Measurements from ENCODE around the gene TNS3. TPM values are rescaled to one million over a fixed set of nuclear protein-coding genes. Genes with fewer than 3 reads are reported as not detected.
"Not testable (repeated sequence)": the region's sequence is repeated elsewhere in the genome, so short reads cannot be mapped to it uniquely, and the experiment has no call there.

TNS3 gene
- polyA plus RNA-seq (ENCODE audit: insufficient read length in 3 of 3) = 10 to 100 TPM; 85.9 to 94.6 (median 88.0) TPM

DNA sequence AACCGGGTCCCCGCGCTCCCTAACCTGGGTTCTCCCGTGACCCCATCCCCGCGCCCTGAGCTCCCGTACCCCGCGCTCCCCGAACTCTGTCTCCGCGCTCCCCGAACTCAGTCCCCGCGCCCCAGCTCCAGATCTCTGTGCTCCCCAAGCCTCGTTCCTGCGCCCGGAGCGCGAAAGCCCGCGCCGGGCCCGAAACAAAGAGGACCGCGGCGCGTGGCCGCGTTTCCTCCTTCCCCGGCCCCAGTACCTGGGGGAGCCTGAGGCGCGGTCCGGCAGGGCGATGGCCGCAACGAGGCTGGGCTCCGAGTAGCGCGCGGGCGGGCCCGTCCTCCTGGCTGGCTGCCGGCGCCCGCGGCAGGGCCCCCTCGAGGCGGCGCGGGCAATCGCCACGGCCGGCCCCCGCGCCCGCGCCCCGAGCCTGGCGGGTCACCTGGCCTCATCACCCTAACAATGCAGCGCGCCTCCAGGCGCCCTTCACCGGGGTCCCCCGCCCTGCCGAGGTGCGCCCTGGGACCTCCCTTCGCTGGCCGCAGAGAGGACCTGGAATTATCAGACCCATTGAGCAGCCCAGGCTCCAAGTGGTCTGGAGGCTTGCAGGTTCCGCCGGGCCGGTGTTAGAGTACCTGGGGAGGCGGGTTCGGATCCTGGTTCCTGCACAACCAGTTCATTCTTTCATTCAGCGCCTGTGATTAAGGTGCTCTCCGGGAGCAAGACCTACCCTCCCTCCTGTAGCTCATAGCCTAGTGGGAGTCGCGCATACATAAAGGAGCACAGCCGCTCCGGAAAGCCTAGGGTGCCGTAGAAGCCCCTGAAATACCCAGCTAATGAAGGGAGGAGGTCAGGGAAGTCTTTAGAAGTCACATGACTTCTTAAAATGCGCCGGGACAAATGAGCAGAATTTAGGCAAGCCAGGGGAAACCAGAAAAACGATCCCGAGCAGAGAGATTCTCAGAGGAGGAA, at the start of gene TNS3:
Gene TNS3, minus strand, starts transcription at position 308 of the 960 bp plus-strand sequence. CDS start 142,475 bp downstream, outside the sequence.
- no peak for DNase-seq (ENCODE audit: low read depth in 3 of 3, low spot score in 2 of 3)

DNA sequence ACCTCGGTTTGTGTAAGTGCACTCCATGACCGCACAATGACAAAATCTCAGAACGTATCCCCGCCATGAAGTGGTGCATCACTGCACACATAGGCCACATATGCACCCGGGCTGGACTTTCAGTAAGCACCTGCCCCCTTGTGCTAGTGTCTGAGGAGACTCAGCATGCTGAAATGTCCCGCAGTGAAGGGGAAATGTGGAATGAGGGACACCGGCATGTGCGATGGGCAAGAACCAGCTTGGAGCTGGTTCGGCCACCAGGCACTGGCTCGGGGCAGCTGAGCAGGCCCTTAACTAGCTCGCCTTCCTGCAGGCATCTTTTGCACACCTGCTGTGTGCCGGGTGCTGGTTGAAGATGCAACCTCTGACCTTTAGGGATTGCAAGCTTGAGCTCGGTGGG, 49.8 kb upstream of the TNS3 start:
- DNase-seq (ENCODE audit: low read depth in 3 of 3, low spot score in 2 of 3) = no peak

DNA sequence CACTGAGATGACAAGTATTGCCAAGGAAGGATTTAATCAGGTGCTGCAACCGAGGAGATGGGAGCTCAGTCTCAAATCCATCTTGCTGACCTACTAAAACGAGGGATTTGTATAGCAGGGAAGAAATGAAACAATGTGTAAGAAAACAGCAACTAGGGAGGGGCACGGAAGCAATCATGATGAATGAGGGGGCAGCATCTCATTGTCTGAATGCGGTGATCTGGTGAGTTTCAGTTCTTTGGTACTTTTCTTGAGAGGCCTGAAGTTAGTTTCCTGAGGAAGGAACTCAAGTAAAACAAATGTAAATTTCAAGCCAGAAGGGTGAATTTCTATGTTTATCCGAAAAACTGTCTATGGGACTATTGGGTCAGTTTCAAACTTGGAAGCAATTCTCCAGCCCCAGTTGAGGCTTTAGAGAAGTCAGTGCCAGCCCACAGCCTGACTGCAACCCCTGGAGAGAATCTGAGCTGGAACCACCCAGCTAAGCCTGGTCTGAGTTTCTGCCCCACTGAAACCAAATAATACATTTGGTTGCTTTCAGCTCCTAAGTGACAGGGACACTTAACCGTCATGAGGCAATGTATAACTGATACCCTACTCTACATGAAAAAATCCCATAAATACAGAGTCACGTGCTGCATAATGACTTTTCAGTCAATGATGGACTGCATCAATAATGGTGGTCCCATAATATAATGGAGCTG, 45.8 kb upstream of the TNS3 start:
- DNase-seq (ENCODE audit: low read depth in 3 of 3, low spot score in 2 of 3) = no peak

DNA sequence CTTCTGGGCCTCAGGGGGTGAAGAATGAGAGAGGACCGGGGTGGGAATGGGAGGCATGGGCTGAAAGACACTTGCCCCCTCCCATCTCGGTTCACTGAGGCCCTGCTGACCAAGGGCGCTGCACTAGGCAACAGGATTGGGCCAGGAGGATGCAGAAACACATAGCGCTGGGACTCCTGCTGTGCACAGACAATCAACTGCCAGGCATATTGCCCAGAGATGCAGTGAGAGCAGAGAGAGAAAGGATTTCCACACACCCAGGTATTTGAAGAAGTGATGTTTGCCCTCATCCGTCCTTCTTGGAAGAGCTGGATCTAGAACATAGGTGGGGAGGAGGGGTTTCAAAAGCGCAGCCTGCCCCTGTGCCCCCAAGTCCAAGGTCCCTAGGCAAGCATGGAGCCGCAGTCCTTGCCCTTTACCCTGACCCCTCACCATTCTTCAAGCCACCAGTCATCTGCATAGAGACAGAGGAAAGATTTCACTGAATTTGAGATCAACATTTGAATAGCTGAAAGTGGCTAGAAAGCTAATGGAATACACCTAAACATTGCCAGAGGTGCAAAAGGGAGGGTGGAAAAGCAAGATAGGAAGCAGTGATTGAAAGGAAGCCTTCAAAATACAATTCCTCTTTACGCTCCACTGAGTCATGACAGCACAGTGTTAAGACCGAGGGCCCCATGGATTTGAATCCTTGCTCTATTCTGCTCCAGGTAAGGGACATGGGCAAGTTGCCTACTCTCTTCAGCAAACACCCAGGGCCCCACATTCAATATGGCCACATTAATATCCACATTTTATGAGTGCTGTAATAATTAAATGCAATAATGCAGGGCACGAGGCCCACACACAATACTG, 44.2 kb upstream of the TNS3 start:
- no peak for DNase-seq (ENCODE audit: low read depth in 3 of 3, low spot score in 2 of 3)

DNA sequence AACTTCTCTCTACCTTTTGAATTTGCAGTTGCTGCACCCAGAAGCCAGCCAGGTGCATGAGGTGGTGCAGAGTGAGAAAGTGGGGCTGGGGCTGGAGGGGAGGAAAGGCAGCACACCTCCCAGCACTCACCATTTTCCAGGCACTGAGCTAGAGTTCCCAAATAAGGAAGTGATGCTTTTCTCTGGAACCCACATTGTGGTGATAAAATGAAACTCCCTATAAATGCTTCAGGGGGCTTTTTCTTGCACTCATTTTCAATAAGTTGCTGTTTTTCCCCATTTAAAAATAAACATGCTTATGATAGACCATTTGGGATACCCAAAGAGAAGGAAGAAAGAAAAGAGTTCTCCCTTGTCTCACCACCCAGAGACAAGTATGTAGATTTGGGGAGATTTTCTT, 42.8 kb upstream of the TNS3 start:
- no peak for DNase-seq (ENCODE audit: low read depth in 3 of 3, low spot score in 2 of 3)

DNA sequence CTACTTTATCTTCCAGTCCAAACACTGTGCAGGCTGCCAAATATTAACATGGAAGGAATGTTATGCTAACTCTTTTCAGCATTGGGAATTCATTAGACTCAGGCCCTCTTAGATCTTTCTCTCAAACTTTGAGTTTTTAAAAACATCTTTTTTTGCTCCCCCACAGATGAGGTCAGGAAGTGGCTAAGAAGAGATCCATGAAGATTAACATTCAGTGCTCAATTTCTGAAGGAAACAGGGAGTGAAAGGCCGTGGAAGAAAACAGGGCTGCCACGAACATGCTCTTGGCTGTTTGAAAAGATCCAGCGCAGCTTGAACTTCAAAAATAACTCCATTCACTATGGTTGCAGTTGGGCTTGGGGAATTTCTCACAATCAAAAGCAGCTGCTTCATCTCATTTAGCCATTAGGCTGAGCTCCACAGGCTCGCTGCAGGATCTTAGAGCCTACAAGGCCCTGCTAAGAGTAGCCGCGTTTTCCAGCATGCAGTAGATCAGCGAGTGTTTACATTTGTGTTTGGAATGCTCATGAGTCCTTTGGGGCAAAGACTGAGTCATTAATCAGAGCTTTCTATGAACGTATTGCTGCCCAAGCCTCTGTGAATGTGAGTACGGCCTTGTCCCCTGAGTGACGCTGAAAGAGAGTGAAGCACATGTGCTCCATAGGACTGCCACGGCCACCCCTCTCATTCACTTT, 41.2 kb upstream of the TNS3 start:
- DNase-seq (ENCODE audit: low read depth in 3 of 3, low spot score in 2 of 3) = peak; percentile 83 to 88 (median 86)

DNA sequence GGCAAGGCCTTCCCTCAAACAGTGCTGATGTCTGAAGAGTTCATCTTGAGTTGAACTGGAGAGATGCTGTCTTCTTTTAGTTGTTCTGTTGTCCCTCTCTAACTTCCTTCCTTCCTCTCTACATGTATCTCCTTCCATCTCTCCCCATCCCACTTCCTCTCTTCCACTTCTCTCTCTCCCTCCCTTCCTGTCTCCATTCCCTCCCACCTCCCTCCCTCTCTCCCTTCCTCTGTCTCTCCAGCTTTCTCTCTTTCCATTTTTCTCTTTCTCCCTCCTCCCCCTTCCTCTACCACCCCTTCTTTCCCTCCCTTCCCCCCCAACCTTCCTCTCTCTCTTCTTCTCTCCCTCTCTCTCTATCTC, 40.7 kb upstream of the TNS3 start:
- no peak for DNase-seq (ENCODE audit: low read depth in 3 of 3, low spot score in 2 of 3)

DNA sequence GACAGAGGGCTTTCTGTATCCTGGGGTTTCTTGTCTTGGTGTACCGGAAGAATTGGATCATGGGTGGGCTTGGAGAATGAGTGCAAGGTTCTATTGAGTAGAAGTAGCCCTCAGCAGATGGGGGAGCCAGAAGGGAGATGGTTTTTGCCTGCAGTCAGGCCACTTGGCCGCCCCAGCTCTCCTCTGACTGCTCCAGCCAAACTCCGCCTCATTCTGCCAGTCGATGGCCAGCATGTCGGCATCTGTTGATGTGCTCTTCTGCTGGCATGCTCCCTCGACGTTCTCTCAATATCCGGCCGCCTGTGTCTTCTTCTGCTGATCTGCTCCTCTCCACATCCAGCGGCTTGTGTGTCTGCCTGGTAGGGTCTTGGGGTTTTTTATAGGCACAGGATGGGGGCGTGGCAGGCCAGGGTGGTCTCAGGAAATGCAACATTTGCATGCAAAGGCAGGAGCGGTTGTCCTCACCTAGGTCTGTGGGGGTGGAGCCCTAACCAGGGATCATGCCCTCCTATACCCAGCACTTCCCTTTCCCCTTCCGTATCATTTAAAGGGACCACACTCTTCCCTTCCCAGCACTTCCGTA, 40.2 kb upstream of the TNS3 start:
- DNase-seq (ENCODE audit: low read depth in 3 of 3, low spot score in 2 of 3) = no peak

DNA sequence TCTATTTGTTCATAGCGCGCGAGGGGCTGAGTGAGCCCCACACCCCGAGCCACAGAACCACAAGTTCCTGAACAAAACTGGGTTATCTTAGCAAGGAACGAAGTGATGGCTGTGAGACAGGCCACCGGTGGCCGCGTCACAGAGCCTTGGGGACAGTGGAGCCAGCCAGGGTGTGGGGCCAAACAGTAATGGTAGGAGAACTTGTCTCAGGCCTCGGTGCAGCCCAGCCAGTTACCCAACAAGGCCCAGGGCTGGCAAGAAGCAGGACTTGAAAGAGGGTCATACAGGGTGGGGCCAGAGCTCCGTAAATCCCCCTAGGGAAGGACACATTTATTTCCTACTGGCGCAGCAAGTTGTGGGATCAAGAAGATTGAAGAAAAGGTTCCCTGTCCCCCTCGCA, 39.4 kb upstream of the TNS3 start:
- no peak for DNase-seq (ENCODE audit: low read depth in 3 of 3, low spot score in 2 of 3)

DNA sequence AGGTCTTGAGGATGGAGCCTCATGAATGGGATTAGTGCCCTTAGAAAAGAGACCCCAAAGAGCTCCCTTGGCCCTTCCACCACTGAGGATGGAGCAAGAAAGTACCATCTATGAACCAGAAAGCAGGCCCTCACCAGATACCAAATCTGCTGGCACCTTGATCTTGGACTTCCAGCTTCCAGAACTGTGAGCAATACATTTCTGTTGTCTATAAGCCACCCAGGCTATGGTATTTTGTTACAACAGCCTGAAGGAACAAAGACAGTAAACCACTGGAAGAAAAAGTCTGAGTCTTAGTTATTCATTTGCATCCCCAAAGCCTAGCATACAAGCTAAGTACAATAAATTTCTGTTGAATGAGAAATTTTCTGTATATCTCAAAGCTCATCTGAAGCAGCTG, 37.9 kb upstream of the TNS3 start:
- no peak for DNase-seq (ENCODE audit: low read depth in 3 of 3, low spot score in 2 of 3)

DNA sequence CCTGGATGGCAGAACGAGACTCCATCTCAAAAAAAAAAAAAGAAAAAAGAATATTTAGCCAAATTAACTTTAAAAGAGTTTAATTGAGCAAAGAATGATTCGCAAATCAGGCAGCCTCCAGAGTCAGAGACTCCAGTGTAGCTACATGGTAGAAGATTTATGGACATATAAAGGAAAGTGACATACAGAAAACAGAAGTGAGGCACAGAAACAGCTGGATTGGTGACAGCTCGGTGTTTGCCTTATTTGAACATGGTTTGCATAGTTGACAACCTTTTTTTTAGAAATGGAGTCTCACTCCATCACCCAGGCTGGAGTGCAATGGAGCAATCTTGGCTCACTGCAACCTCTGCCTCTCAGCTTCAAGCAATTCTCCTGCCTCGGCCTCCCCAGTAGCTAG, 35.2 kb upstream of the TNS3 start:
- no peak for DNase-seq (ENCODE audit: low read depth in 3 of 3, low spot score in 2 of 3)

DNA sequence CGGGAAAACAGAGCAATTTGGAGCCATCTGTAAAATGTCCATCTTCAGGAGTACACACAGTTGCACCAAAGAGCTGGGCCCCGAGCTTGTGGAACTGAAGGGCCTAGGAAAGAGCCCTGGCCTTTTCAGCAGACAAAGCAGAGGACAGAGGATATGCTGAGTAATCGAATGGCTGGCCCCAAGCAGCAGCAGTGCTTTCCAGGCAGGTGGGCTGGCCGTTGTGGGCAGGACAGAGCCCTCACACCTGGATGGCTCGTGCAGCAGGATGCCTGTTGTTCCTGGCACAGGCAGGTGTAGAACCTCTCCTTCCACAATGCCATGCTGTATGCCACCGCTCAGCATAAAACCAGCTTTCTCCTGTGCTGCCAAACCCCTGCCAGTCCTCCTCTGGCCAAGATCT, 32.5 kb upstream of the TNS3 start:
- no peak for DNase-seq (ENCODE audit: low read depth in 3 of 3, low spot score in 2 of 3)

DNA sequence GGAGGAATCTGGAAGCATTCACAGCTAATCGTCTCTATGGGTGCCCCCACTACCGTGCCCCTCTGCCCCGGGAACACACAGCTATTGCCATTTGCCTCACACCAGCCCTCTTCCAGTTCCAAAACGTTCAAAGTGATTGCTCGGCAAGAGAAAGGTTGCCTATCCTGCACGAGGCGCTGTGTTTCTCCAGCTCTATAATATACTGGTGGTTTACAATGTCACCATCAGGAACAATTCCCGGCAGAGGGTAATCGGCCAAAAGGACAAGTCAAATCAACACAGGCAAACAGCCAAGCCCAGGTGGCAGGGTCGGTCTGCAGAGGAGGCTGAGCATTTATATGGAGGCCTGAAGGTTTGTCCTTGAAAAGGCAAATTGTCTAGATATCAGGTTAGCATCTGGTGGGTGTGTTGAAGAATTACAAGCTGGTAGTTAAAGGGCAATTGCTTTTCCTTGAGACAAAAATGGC, 29.2 kb upstream of the TNS3 start:
- no peak for DNase-seq (ENCODE audit: low read depth in 3 of 3, low spot score in 2 of 3)

DNA sequence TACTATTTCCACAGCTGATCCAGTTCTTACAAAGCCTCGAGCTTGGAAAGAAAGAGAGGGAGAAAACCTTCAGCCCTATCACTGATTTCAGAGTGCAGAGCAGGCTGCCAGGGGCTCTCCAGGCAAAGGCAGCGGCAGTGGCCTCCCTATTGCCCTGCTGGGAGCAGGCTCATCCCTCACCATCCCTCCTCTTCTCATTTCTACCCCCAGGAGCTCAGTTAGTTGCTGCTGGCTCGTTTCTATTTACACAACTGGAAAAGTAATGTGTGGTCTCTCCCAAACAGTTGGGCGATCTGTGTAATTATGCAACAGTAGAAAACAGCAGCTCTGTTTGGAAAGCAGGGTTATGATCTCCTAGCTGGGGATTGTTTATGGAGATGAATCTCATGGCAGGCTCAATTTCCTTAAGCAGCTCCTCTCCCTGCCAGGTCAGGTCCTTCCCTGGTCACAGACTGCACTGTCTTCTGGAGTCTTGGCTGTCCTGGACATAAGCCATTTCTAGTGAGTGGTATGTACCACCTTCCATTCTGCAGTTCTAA, 28.7 kb upstream of the TNS3 start:
- no peak for DNase-seq (ENCODE audit: low read depth in 3 of 3, low spot score in 2 of 3)

DNA sequence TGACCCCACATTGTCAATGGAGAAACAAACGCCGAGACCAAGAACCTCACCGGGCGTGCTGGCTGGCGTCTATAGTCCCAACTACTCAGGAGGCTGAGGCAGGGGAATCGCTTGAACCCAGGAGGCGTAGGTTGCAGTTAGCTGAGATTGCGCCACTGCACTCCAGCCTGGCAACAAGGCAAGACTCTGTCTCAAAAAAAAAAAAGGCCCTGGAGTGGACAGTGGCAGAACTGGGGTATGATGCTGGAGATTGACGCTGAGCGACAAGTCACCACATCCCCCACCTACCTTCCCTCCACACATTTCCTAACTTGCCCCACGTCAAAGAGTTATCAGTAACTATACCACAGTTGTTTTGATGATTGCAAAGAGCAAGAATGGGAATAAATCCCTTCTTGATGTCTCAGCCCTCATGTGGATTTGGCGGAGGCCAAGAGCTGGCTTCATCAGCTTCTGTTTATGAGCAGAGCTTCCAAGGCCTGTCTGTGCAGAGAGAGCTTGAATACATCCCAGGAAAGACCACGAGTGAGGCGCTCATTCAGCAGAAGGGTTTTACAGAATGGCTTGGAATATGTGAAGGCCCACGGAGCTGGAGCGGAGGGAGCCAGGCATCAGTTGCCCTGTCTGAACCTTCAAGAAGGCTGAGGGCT, 28.0 kb upstream of the TNS3 start:
- no peak for DNase-seq (ENCODE audit: low read depth in 3 of 3, low spot score in 2 of 3)

DNA sequence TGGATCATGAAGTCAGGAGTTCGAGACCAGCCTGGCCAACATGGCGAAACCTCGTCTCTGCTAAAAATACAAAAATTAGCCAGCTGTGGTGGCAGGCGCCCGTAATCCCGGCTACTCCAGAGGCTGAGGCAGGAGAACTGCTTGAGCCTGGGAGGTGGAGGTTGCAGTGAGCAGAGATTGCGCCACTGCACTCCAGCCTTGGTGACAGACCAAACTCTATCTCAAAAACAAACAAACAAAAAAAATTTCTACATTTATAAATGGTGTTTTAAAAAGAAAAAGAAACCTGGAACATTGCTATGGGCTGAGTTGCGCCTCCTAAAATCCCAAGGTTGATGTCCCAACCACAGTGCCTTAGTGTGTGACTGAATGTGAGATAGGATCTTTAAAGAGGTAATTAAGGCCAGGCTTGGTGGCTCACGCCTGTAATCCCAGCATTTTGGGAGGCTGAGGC, 24.7 kb upstream of the TNS3 start:
- DNase-seq (ENCODE audit: low read depth in 3 of 3, low spot score in 2 of 3) = not testable (repeated sequence)

DNA sequence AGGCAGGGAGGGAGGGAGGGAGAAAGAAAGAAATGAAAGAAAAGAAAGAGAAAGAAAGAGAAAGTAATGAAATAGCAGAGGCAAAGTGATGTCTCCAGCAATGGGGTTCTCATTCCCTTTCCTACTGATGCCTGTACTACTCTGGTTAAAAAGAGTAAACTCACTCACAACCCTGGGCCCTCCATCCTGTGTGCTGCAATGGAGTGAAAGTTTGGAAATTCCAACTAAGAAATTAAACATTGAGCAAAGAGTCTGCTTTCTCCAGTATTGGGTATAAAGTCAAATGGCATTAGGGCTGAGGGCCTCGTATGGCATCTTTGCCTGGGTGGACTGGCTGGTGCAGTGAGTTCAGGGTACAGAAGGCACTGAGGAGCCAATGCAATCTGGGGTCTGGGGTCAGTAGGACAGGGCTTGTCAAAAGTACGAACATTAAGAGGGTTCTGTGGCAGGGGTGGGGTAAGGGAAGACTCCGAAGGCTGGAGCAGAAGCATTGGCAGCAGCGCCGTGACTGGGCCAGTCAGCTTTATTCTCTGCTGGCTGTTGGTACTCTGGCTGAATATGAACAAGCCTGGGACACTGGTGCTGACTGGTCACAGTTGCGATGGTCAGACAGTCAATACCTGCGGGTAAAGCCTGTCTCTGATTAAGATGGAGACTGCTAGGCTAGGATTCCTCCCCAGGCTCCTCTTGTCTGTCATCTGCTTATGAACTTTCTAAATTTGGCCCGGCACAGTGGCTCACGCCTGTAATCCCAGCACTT, 24.1 kb upstream of the TNS3 start:
- DNase-seq (ENCODE audit: low read depth in 3 of 3, low spot score in 2 of 3) = no peak

DNA sequence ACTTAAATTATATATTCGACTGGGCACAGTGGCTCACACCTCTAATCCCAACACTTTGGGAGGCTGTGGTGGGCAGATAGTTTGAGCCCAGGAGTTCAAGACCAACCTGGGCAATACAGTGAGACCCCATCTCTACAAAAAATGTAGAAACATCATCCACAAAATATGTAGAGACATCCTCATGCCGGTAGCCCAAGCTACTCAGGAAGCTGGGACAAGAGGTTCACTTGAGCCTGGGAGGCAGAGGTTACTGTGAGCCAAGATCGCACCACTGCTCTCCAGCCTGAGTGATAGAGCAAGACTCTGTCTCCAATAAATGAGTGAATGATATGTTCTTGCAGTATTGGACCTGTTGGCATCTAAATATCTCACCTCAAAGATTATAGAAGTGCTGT, 22.6 kb upstream of the TNS3 start:
- DNase-seq (ENCODE audit: low read depth in 3 of 3, low spot score in 2 of 3) = no peak

Data from right renal cortex interstitium (tissue), 3 donors.